NCI-H128 (cell line): Measurements from ENCODE around the gene LRPAP1.

Source experiments
- DNase-seq: peaks from one replicate; lab custom pipeline; 2025; ENCODE audit not compliant: unreplicated experiment; lab: John Stamatoyannopoulos, UW

The LRPAP1 gene

GRCh38 chr4:3501825-3502425 is 30.3 kb downstream of the LRPAP1 start:
- no peak for DNase-seq

- DNase-seq = no peak
Measured at GRCh38 chr4:3501126-3501824, 30.9 kb downstream of the LRPAP1 start.

- no peak for DNase-seq
Measured at GRCh38 chr4:3500634-3501101, 31.6 kb downstream of the LRPAP1 start.

- no peak for DNase-seq
Measured at GRCh38 chr4:3500111-3500510, 32.1 kb downstream of the LRPAP1 start.

GRCh38 chr4:3499710-3500109 is 32.5 kb downstream of the LRPAP1 start:
- DNase-seq = no peak

- no peak for DNase-seq
Measured at GRCh38 chr4:3498901-3499510, 33.2 kb downstream of the LRPAP1 start.

GRCh38 chr4:3498407-3498806 is 33.8 kb downstream of the LRPAP1 start:
- DNase-seq = no peak

GRCh38 chr4:3497523-3498389 is 34.5 kb downstream of the LRPAP1 start:
- DNase-seq = no peak

- DNase-seq = no peak
Measured at GRCh38 chr4:3497095-3497494, 35.1 kb downstream of the LRPAP1 start.

- DNase-seq = no peak
Measured at GRCh38 chr4:3496021-3496420, 36.2 kb downstream of the LRPAP1 start.

- DNase-seq = no peak
Measured at GRCh38 chr4:3495204-3495975, 36.8 kb downstream of the LRPAP1 start.

- no peak for DNase-seq
Measured at GRCh38 chr4:3494462-3494871, 37.8 kb downstream of the LRPAP1 start.

GRCh38 chr4:3493720-3494461 is 38.3 kb downstream of the LRPAP1 start:
- DNase-seq = no peak

- no peak for DNase-seq
Measured at GRCh38 chr4:3492741-3493719, 39.2 kb downstream of the LRPAP1 start.

GRCh38 chr4:3491681-3492405 is 40.4 kb downstream of the LRPAP1 start:
- no peak for DNase-seq

GRCh38 chr4:3489451-3489962 is 42.7 kb downstream of the LRPAP1 start:
- no peak for DNase-seq

- no peak for DNase-seq
Measured at GRCh38 chr4:3488820-3489219, 43.4 kb downstream of the LRPAP1 start.

- no peak for DNase-seq
Measured at GRCh38 chr4:3487861-3488260, 44.4 kb downstream of the LRPAP1 start.
